Skeletal muscle satellite cell (primary cell): ENCODE results near the gene VSTM4.

Experiments
- H3K27me3 ChIP-seq: 2 replicates; pipeline ENCODE4 v1.7.0; 2013; ENCODE audit warnings: low read length; ENCODE audit not compliant: control insufficient read depth, insufficient read depth
- H3K36me3 ChIP-seq: 2 replicates; pipeline ENCODE4 v1.7.0; 2013; ENCODE audit warnings: mild to moderate bottlenecking, control low read depth, low read length; ENCODE audit not compliant: insufficient read depth
- H3K4me1 ChIP-seq: 2 replicates; pipeline ENCODE4 v1.7.0; 2013; ENCODE audit warnings: low read length; ENCODE audit not compliant: control insufficient read depth, insufficient read depth
- H3K4me2 ChIP-seq: 2 replicates; pipeline ENCODE4 v1.7.0; 2013; ENCODE audit warnings: mild to moderate bottlenecking, low read length
- H3K4me3 ChIP-seq: 2 replicates; pipeline ENCODE4 v1.7.0; 2013; ENCODE audit warnings: low read length
- H3K9ac ChIP-seq: 2 replicates; pipeline ENCODE4 v1.7.0; 2013; ENCODE audit warnings: mild to moderate bottlenecking, low read depth, low read length, moderate library complexity
- H3K9me3 ChIP-seq: replicated peaks from 2 replicates; pipeline ENCODE4 v1.7.0; 2013; ENCODE audit warnings: mild to moderate bottlenecking, control low read depth, low read length

Gene VSTM4

GRCh38 chr10:49049660-49050059 is 65.7 kb downstream of the VSTM4 start:
- Histone ChIP-seq H3K4me2 (no peak overlapping the region), H3K9ac (no peak overlapping the region), H3K36me3 (no peaks in the 10 kb centered on the region), H3K4me1 (no peaks in the 10 kb centered on the region), H3K4me3 (no peak overlapping the region), H3K27me3 (peaks cover 3% of the 10 kb centered on the region), H3K9me3 (no peaks in the 10 kb centered on the region)

- H3K9me3 ChIP-seq, result no peaks in the 10 kb centered on the region
- H3K4me3 ChIP-seq, result no peak overlapping the region
- H3K4me1 ChIP-seq, result no peaks in the 10 kb centered on the region
- H3K9ac ChIP-seq, result no peak overlapping the region
- H3K36me3 ChIP-seq, result no peaks in the 10 kb centered on the region
- H3K27me3 ChIP-seq, result no peaks in the 10 kb centered on the region
- H3K4me2 ChIP-seq, result no peak overlapping the region
Observed at GRCh38 chr10:49047128-49047639, 68.1 kb downstream of the VSTM4 start.

- no peaks in the 10 kb centered on the region for H3K36me3 ChIP-seq
- H3K4me3 ChIP-seq, result no peak overlapping the region
- no peak overlapping the region for H3K4me2 ChIP-seq
- H3K27me3 ChIP-seq, result no peaks in the 10 kb centered on the region
- no peaks in the 10 kb centered on the region for H3K9me3 ChIP-seq
- no peaks in the 10 kb centered on the region for H3K4me1 ChIP-seq
- H3K9ac ChIP-seq, result no peak overlapping the region
Observed at GRCh38 chr10:49044293-49045193, 70.8 kb downstream of the VSTM4 start.

GRCh38 chr10:49040601-49041000 is 74.7 kb downstream of the VSTM4 start:
- no peaks in the 10 kb centered on the region for H3K4me1 ChIP-seq
- H3K9ac ChIP-seq, result no peak overlapping the region
- H3K9me3 ChIP-seq, result no peaks in the 10 kb centered on the region
- H3K36me3 ChIP-seq, result no peaks in the 10 kb centered on the region
- H3K27me3 ChIP-seq, result no peaks in the 10 kb centered on the region
- no peak overlapping the region for H3K4me3 ChIP-seq
- H3K4me2 ChIP-seq, result no peak overlapping the region

GRCh38 chr10:49039409-49039808 is 75.9 kb downstream of the VSTM4 start:
- H3K36me3 ChIP-seq, result no peaks in the 10 kb centered on the region
- H3K4me1 ChIP-seq, result no peaks in the 10 kb centered on the region
- H3K4me2 ChIP-seq, result no peak overlapping the region
- H3K9ac ChIP-seq, result no peak overlapping the region
- H3K9me3 ChIP-seq, result no peaks in the 10 kb centered on the region
- no peaks in the 10 kb centered on the region for H3K27me3 ChIP-seq
- H3K4me3 ChIP-seq, result no peak overlapping the region

GRCh38 chr10:49038711-49039110 is 76.6 kb downstream of the VSTM4 start:
- Histone ChIP-seq H3K9me3 (no peaks in the 10 kb centered on the region), H3K27me3 (no peaks in the 10 kb centered on the region), H3K4me3 (no peak overlapping the region), H3K4me1 (no peaks in the 10 kb centered on the region), H3K36me3 (no peaks in the 10 kb centered on the region), H3K9ac (no peak overlapping the region), H3K4me2 (no peak overlapping the region)

GRCh38 chr10:49037187-49037586 is 78.1 kb downstream of the VSTM4 start:
- Histone ChIP-seq H3K27me3 (no peaks in the 10 kb centered on the region), H3K4me3 (no peak overlapping the region), H3K4me1 (no peaks in the 10 kb centered on the region), H3K36me3 (no peaks in the 10 kb centered on the region), H3K9ac (no peak overlapping the region), H3K9me3 (no peaks in the 10 kb centered on the region), H3K4me2 (no peak overlapping the region)

GRCh38 chr10:49036638-49037037 is 78.7 kb downstream of the VSTM4 start:
- H3K4me1 ChIP-seq, result no peaks in the 10 kb centered on the region
- no peak overlapping the region for H3K4me3 ChIP-seq
- H3K9me3 ChIP-seq, result no peaks in the 10 kb centered on the region
- no peaks in the 10 kb centered on the region for H3K27me3 ChIP-seq
- H3K36me3 ChIP-seq, result no peaks in the 10 kb centered on the region
- H3K9ac ChIP-seq, result no peak overlapping the region
- no peak overlapping the region for H3K4me2 ChIP-seq

- no peak overlapping the region for H3K4me3 ChIP-seq
- no peaks in the 10 kb centered on the region for H3K36me3 ChIP-seq
- H3K27me3 ChIP-seq, result no peaks in the 10 kb centered on the region
- H3K9ac ChIP-seq, result no peak overlapping the region
- H3K4me2 ChIP-seq, result no peak overlapping the region
- H3K4me1 ChIP-seq, result no peaks in the 10 kb centered on the region
- H3K9me3 ChIP-seq, result no peaks in the 10 kb centered on the region
Observed at GRCh38 chr10:49035920-49036319, 79.4 kb downstream of the VSTM4 start.

GRCh38 chr10:49034925-49035324 is 80.4 kb downstream of the VSTM4 start:
- Histone ChIP-seq H3K4me3 (no peak overlapping the region), H3K4me1 (no peaks in the 10 kb centered on the region), H3K9me3 (no peaks in the 10 kb centered on the region), H3K36me3 (no peaks in the 10 kb centered on the region), H3K27me3 (no peaks in the 10 kb centered on the region), H3K4me2 (no peak overlapping the region), H3K9ac (no peak overlapping the region)

- peaks cover 4% of the 10 kb centered on the region for H3K27me3 ChIP-seq
- H3K4me3 ChIP-seq, result no peak overlapping the region
- H3K4me1 ChIP-seq, result no peaks in the 10 kb centered on the region
- H3K36me3 ChIP-seq, result no peaks in the 10 kb centered on the region
- H3K9ac ChIP-seq, result no peak overlapping the region
- H3K4me2 ChIP-seq, result no peak overlapping the region
- H3K9me3 ChIP-seq, result no peaks in the 10 kb centered on the region
Observed at GRCh38 chr10:49033939-49034338, 81.4 kb downstream of the VSTM4 start.

- H3K27me3 ChIP-seq, result peaks cover 9% of the 10 kb centered on the region
- no peaks in the 10 kb centered on the region for H3K36me3 ChIP-seq
- no peak overlapping the region for H3K9ac ChIP-seq
- H3K4me2 ChIP-seq, result no peak overlapping the region
- no peak overlapping the region for H3K4me3 ChIP-seq
- H3K4me1 ChIP-seq, result no peaks in the 10 kb centered on the region
- no peaks in the 10 kb centered on the region for H3K9me3 ChIP-seq
Observed at GRCh38 chr10:49029666-49030065, 85.7 kb downstream of the VSTM4 start.
